ENCODE results near the gene SH3PXD2A.
"Not testable (repeated sequence)": the region's sequence is repeated elsewhere in the genome, so short reads cannot be mapped to it uniquely, and the experiment has no call there.

The SH3PXD2A gene

DNA sequence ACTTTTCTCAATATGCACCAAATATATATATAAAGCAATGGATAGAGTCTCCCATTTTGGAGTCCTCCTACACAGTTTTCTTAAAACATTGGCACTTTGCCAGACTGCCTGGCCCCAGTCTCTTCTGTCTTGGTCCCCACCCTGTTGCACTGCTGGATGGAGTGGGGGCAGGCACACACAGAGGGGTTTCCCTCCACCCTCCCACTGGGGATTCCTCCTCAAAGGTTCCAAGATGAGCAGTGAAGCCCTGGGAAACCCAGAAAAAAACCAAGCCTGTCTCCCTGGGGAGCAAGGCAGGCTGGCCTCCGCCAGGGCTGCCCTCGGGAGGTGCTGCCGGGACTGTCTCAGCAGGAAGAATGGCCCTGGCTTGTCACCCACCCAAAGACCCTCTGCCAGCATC lies 68.0 kb downstream of the SH3PXD2A start:
- peaks cover 11% of the 10 kb centered on the region for H3K4me1 Mint-ChIP-seq
- no peak overlapping the region for H3K4me3 Mint-ChIP-seq
- no peaks in the 10 kb centered on the region for H3K27me3 Mint-ChIP-seq
- H3K9me3 Mint-ChIP-seq, result no peaks in the 10 kb centered on the region
- H3K27ac Mint-ChIP-seq, result no peak overlapping the region
- no peaks in the 10 kb centered on the region for H3K36me3 Mint-ChIP-seq

- Mint-ChIP-seq H3K9me3 (no peaks in the 10 kb centered on the region), H3K4me3 (no peak overlapping the region), H3K27ac (no peak overlapping the region), H3K27me3 (no peaks in the 10 kb centered on the region), H3K36me3 (no peaks in the 10 kb centered on the region), H3K4me1 (peaks cover 11% of the 10 kb centered on the region)
Measured at GRCh38 chr10:103786020-103786419, 69.4 kb downstream of the SH3PXD2A start.

- Mint-ChIP-seq H3K4me1 (peaks cover 11% of the 10 kb centered on the region), H3K9me3 (no peaks in the 10 kb centered on the region), H3K27ac (no peak overlapping the region), H3K27me3 (no peaks in the 10 kb centered on the region), H3K4me3 (no peak overlapping the region), H3K36me3 (no peaks in the 10 kb centered on the region)
Measured at GRCh38 chr10:103784723-103785418, 70.5 kb downstream of the SH3PXD2A start.

DNA sequence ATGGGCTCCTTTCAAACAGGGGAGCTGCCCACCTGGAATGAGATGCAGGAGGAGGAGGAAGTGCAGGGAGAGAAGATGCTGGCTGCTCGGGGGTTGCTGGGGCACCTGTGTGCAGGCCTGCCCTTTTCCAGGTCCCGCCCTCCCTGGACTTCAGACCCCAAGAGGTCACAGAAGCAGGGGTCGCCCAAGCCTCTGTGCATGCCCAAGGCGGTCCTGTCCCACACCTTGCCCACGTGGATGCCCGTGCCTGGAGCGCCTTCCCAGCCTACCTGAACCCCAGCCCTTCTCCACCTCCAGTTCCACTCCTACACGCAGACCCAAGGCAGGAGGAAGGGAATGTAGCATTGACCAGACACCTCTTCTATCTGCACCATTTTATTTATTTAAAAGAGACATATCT lies 71.3 kb downstream of the SH3PXD2A start:
- Mint-ChIP-seq H3K9me3 (no peaks in the 10 kb centered on the region), H3K36me3 (no peaks in the 10 kb centered on the region), H3K4me1 (peaks cover 3% of the 10 kb centered on the region), H3K27me3 (no peaks in the 10 kb centered on the region), H3K27ac (no peak overlapping the region), H3K4me3 (no peak overlapping the region)

DNA sequence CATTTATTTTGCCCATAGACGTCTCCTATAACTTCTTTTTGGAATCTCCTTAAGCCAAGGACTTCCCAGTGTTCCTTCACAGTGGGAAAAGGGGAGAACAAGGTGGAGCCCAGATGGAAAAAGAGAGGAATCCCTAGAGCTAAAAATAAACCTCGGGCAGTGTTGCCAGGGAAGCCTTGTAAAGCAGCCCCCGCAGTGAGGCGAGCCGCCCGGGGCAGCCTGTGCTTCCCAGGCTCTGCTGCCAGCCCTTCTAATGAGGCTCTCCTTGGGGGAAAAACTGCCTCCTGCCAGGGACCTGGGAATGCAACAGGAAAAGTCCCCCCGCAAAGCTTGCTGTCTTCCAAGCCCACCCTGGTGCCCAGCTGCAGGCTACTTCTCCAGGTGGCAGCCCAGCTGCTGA lies 71.7 kb downstream of the SH3PXD2A start:
- Mint-ChIP-seq H3K36me3 (no peaks in the 10 kb centered on the region), H3K4me3 (no peak overlapping the region), H3K9me3 (no peaks in the 10 kb centered on the region), H3K4me1 (no peaks in the 10 kb centered on the region), H3K27ac (no peak overlapping the region), H3K27me3 (no peaks in the 10 kb centered on the region)

- H3K4me1 Mint-ChIP-seq, result no peaks in the 10 kb centered on the region
- H3K4me3 Mint-ChIP-seq, result no peak overlapping the region
- no peaks in the 10 kb centered on the region for H3K27me3 Mint-ChIP-seq
- no peaks in the 10 kb centered on the region for H3K36me3 Mint-ChIP-seq
- H3K27ac Mint-ChIP-seq, result no peak overlapping the region
- H3K9me3 Mint-ChIP-seq, result no peaks in the 10 kb centered on the region
Measured at GRCh38 chr10:103781329-103782061, 73.9 kb downstream of the SH3PXD2A start.

DNA sequence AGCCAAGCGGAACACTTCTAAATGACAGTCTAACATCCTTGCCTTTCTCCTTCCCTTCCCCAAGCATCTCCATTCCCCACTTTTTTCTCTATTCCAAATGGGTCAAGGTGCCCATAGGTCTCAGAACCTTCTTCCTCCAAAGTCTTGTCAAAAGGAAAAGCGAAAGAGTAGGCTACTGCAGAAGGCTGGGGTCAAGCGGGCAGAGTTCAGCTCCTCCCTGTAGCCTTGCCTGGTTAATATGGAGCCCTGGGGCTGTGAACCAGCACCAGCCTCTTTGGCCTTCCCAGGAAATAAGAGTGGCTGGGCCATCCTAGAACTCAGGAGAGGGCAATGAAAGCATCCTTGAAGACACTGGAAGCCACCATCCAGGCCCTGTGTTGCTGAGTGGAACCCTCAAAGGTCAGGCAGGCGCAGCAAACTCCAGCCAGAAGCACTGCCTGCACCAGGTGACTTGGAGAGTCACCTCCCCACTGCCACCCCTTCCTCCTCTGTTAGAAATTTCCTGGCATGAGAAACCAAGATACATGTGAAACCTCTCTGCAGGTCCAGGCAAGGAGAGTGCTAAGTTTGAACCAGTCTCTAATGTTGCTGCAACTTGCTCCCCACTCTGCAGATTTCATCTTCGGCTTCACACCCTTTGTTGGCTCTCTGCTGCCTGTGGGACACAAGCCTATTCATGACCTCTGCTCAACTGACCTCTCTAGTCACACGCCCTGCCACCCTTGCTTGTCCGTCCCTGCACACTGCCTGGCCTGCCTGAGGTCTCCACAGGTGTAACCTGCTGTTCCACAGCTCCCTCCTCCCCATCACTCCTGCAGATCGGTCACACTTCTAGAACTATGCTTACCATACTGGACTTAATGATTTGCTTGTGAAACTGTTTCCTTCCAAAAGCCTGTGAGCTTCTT lies 74.9 kb downstream of the SH3PXD2A start:
- Mint-ChIP-seq H3K4me1 (no peaks in the 10 kb centered on the region), H3K4me3 (no peak overlapping the region), H3K27ac (no peak overlapping the region), H3K9me3 (no peaks in the 10 kb centered on the region), H3K27me3 (no peaks in the 10 kb centered on the region), H3K36me3 (no peaks in the 10 kb centered on the region)

- Mint-ChIP-seq H3K36me3 (no peaks in the 10 kb centered on the region), H3K27ac (no peak overlapping the region), H3K27me3 (no peaks in the 10 kb centered on the region), H3K4me1 (peaks cover 3% of the 10 kb centered on the region), H3K4me3 (no peak overlapping the region), H3K9me3 (no peaks in the 10 kb centered on the region)
Measured at GRCh38 chr10:103778358-103779139, 76.8 kb downstream of the SH3PXD2A start.

- no peaks in the 10 kb centered on the region for H3K36me3 Mint-ChIP-seq
- no peaks in the 10 kb centered on the region for H3K27me3 Mint-ChIP-seq
- H3K4me3 Mint-ChIP-seq, result no peak overlapping the region
- no peak overlapping the region for H3K27ac Mint-ChIP-seq
- H3K4me1 Mint-ChIP-seq, result peaks cover 8% of the 10 kb centered on the region
- H3K9me3 Mint-ChIP-seq, result no peaks in the 10 kb centered on the region
Measured at GRCh38 chr10:103776878-103777591, 78.3 kb downstream of the SH3PXD2A start.

GRCh38 chr10:103775776-103776175 lies 79.6 kb downstream of the SH3PXD2A start:
- Mint-ChIP-seq H3K27ac (no peak overlapping the region), H3K4me1 (peaks cover 19% of the 10 kb centered on the region), H3K27me3 (no peaks in the 10 kb centered on the region), H3K9me3 (no peaks in the 10 kb centered on the region), H3K4me3 (no peak overlapping the region), H3K36me3 (no peaks in the 10 kb centered on the region)

- Mint-ChIP-seq H3K4me3 (peak overlapping the region; percentile 88), H3K4me1 (peaks cover 38% of the 10 kb centered on the region)
- H3K27ac Mint-ChIP-seq, H3K9me3 Mint-ChIP-seq, H3K27me3 Mint-ChIP-seq, H3K36me3 Mint-ChIP-seq: not testable (repeated sequence)
Measured at GRCh38 chr10:103772846-103773245, 82.5 kb downstream of the SH3PXD2A start.

DNA sequence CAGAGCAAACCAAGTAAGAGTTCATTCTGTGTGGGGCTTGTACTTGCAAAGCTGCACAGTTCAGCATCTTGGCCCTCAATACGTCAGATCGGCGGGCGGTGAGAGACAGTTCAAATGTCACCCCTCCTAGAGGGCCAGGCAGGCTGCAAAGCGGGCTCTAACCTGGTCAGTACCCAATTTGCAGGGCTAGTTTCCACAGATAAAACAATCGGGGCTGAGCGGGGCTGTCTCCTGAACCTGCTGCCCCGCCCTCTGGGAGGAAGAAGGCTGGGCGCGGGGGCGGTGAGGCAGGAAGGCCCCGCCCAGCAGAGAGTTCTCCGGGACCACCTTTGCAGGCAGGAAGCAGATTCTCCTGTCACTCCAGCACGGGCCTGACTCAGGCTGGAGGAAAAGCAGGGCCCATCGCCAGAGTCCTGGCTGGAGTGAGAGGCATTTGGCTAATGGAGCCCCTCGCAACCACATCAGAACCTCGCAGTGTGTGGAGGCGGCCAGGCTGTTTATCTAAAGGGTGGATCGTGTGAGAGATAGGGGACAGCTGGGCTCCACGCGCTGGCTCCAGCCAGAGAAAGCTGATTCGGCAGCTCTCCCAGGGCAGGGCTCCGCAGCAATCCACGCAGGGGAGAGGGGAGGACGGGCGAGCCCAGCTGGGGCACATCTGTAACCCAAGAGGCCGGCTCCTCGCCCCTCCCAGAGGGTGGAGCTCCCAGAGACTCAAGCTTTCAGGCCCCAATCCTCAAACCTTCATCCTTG lies 83.1 kb downstream of the SH3PXD2A start:
- no peaks in the 10 kb centered on the region for H3K9me3 Mint-ChIP-seq
- no peaks in the 10 kb centered on the region for H3K27me3 Mint-ChIP-seq
- H3K4me3 Mint-ChIP-seq, result peak overlapping the region; percentile 88
- H3K27ac Mint-ChIP-seq, result peak overlapping the region; percentile 72
- H3K4me1 Mint-ChIP-seq, result peaks cover 42% of the 10 kb centered on the region
- no peaks in the 10 kb centered on the region for H3K36me3 Mint-ChIP-seq

DNA sequence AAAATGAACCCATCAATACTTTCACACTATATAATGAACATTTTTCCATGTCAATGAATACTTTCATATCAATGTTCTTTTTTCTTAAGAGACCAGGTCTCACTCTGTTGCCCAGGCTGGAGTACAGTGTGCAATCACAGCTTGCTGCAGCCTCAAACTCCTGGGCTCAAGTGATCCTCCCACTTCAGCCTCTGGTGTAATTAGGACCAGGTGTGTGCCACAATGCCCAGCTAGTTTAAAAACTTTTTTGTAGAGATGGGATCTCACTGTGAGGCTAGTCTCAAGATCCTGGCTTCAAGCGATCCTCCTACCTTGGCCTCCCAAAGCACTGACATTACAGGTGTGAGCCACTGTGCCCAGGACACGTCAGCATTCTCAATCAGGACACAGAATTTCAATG lies 85.2 kb downstream of the SH3PXD2A start:
- H3K27ac Mint-ChIP-seq, result no peak overlapping the region
- H3K4me3 Mint-ChIP-seq, result no peak overlapping the region
- peaks cover 63% of the 10 kb centered on the region for H3K4me1 Mint-ChIP-seq
- H3K9me3 Mint-ChIP-seq, result no peaks in the 10 kb centered on the region
- no peaks in the 10 kb centered on the region for H3K27me3 Mint-ChIP-seq
- H3K36me3 Mint-ChIP-seq, result no peaks in the 10 kb centered on the region

DNA sequence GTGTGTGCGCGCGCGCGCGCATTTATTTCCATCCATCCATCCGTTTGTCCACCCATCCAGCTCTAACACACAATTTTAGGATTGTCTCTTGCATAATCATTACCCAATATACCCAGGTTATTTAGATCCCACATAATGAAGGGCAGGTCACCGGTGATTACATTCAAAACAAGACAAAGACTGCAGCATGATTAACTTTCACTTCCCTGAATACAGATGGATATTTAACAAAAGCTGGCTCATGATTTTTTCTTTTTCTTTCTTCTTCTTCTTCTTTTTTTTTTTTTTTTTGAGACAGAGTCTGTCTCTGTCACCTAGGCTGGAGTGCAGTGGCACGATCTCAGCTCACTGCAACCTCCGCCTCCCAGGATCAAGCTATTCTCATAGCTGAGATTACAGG lies 86.2 kb downstream of the SH3PXD2A start:
- H3K4me1 Mint-ChIP-seq, result peaks cover 72% of the 10 kb centered on the region
- no peak overlapping the region for H3K27ac Mint-ChIP-seq
- no peak overlapping the region for H3K4me3 Mint-ChIP-seq
- H3K36me3 Mint-ChIP-seq, result no peaks in the 10 kb centered on the region
- no peaks in the 10 kb centered on the region for H3K9me3 Mint-ChIP-seq
- H3K27me3 Mint-ChIP-seq, result no peaks in the 10 kb centered on the region

Data from activated naive CD4-positive, alpha-beta T cell treated with anti-CD3 and anti-CD28 coated beads, Interleukin-2, amount 50 U/mL, for 24 hours (primary cell).